GM18867 (cell line): Measurements from ENCODE around the gene PALMD.

Source experiments
- ATAC-seq: cut with Tn5 transposase; IDR thresholded peaks from one replicate; pipeline ENCODE4 v1.9.1; 2021; ENCODE audit warnings: mild to moderate bottlenecking, moderate library complexity; ENCODE audit not compliant: unreplicated experiment

Gene PALMD

GRCh38 chr1:99629164-99629563, 16.7 kb upstream of the PALMD start:
- ATAC-seq: no peak

GRCh38 chr1:99634971-99635624, 10.8 kb upstream of the PALMD start:
- no peak for ATAC-seq

GRCh38 chr1:99635664-99636063, 10.2 kb upstream of the PALMD start:
- ATAC-seq: no peak

GRCh38 chr1:99636647-99637175, 9.2 kb upstream of the PALMD start:
- ATAC-seq: no peak

GRCh38 chr1:99638853-99639252, 7.1 kb upstream of the PALMD start:
- no peak for ATAC-seq

GRCh38 chr1:99639408-99639807, 6.5 kb upstream of the PALMD start:
- ATAC-seq: no peak

- no peak for ATAC-seq
These were observed 6.0 kb upstream of the PALMD start for GRCh38 chr1:99639945-99640344.

- ATAC-seq: no peak
These were observed 5.2 kb upstream of the PALMD start for GRCh38 chr1:99640672-99641071.

- ATAC-seq: no peak
These were observed 4.4 kb upstream of the PALMD start for GRCh38 chr1:99641558-99641957.

GRCh38 chr1:99642053-99642452, 3.9 kb upstream of the PALMD start:
- no peak for ATAC-seq

GRCh38 chr1:99643021-99643779, 2.7 kb upstream of the PALMD start:
- ATAC-seq: no peak

GRCh38 chr1:99644279-99645004, 1.5 kb upstream of the PALMD start:
- ATAC-seq: peak; percentile 37

- no peak for ATAC-seq
These were observed 710 bp upstream of the PALMD start for GRCh38 chr1:99645203-99645602.

GRCh38 chr1:99646868-99647267, 955 bp downstream of the PALMD start:
- no peak for ATAC-seq

GRCh38 chr1:99647490-99647889, 1.6 kb downstream of the PALMD start:
- no peak for ATAC-seq

- ATAC-seq: no peak
These were observed 2.2 kb downstream of the PALMD start for GRCh38 chr1:99648107-99648506.

GRCh38 chr1:99650030-99650429, 4.1 kb downstream of the PALMD start:
- ATAC-seq: no peak

- no peak for ATAC-seq
These were observed 5.0 kb downstream of the PALMD start for GRCh38 chr1:99650773-99651437.

GRCh38 chr1:99652881-99653281, 7.0 kb downstream of the PALMD start:
- no peak for ATAC-seq

- no peak for ATAC-seq
These were observed 9.5 kb downstream of the PALMD start for GRCh38 chr1:99655376-99655775.

GRCh38 chr1:99656701-99657100, 10.8 kb downstream of the PALMD start:
- no peak for ATAC-seq
